Keratinocyte (primary cell): ENCODE measurements around the gene C11orf65. TPM values are rescaled to one million over a fixed set of nuclear protein-coding genes. Genes with fewer than 3 reads are reported as not detected.

ENCODE experiments used
- DNase-seq: peaks from one replicate; pipeline ENCODE4 v3.0.0-alpha.2; 2011; ENCODE audit warnings: low read depth, missing footprints, low spot score
- FAIRE-seq: peaks from 2 replicates; lab custom pipeline; 2011; peaks lifted over from hg19 to GRCh38; lab: Jason Lieb, UNC
- H2AFZ ChIP-seq: 2 replicates; pipeline ENCODE4 v1.6.0; 2012; ENCODE audit warnings: low read length, control low read depth, inconsistent platforms; ENCODE audit not compliant: control insufficient read depth
- H3K27ac ChIP-seq: 2 replicates; pipeline ENCODE4 v1.5.1; 2011; ENCODE audit warnings: low read length; ENCODE audit not compliant: control insufficient read depth, insufficient read depth
- H3K27me3 ChIP-seq: 3 replicates; pipeline ENCODE4 v1.6.0; 2011; ENCODE audit warnings: low read length; ENCODE audit not compliant: control insufficient read depth, insufficient read depth; ENCODE audit errors: extremely low read depth
- H3K36me3 ChIP-seq, 2 experiments: 2 replicates in 1 of 2; 3 replicates in 1 of 2; pipeline ENCODE4 v1.5.1; 2011; ENCODE audit warnings: low read length in 2 of 2, mild to moderate bottlenecking in 1 of 2; ENCODE audit not compliant: control insufficient read depth in 2 of 2, insufficient read depth in 2 of 2; ENCODE audit errors: extremely low read depth in 1 of 2
- H3K4me1 ChIP-seq: 3 replicates; pipeline ENCODE4 v1.5.1; 2011; ENCODE audit warnings: low read length; ENCODE audit not compliant: control insufficient read depth, insufficient read depth; ENCODE audit errors: extremely low read depth
- H3K4me2 ChIP-seq: 3 replicates; pipeline ENCODE4 v1.6.0; 2011; ENCODE audit warnings: low read depth, low read length; ENCODE audit not compliant: control insufficient read depth, insufficient read depth; ENCODE audit errors: extremely low read depth
- H3K4me3 ChIP-seq, 3 experiments: fragments of 200-600 bp in 1 of 3; sonication (generic) in 1 of 3; 2 replicates in 2 of 3; 3 replicates in 1 of 3; pipeline ENCODE4 v1.5.1; 2011 to 2016; ENCODE audit warnings: low read length in 3 of 3, mild to moderate bottlenecking in 3 of 3, control low read depth in 2 of 3, inconsistent platforms in 1 of 3, low read depth in 1 of 3, mixed read lengths in 1 of 3, mixed run types in 1 of 3, moderate library complexity in 1 of 3; ENCODE audit not compliant: control insufficient read depth in 2 of 3, insufficient read depth in 2 of 3; ENCODE audit errors: extremely low read depth in 1 of 3
- H3K79me2 ChIP-seq: 2 replicates; pipeline ENCODE4 v1.6.0; 2012; ENCODE audit warnings: low read length; ENCODE audit not compliant: control insufficient read depth, insufficient read depth
- H3K9ac ChIP-seq: 3 replicates; pipeline ENCODE4 v1.6.0; 2011; ENCODE audit warnings: low read length; ENCODE audit not compliant: control insufficient read depth, insufficient read depth; ENCODE audit errors: extremely low read depth
- H3K9me1 ChIP-seq: 3 replicates; pipeline ENCODE4 v1.6.0; 2011; ENCODE audit warnings: low read length; ENCODE audit not compliant: control insufficient read depth, insufficient read depth; ENCODE audit errors: extremely low read depth
- H3K9me3 ChIP-seq: 2 replicates; pipeline ENCODE4 v1.5.1; 2012; ENCODE audit warnings: low read depth, low read length; ENCODE audit not compliant: control insufficient read depth
- H4K20me1 ChIP-seq: 3 replicates; pipeline ENCODE4 v1.6.0; 2011; ENCODE audit warnings: low read length; ENCODE audit not compliant: control insufficient read depth, insufficient read depth; ENCODE audit errors: extremely low read depth
- EZH2 ChIP-seq: IDR thresholded peaks from one replicate; pipeline ENCODE4 v1.6.1; 2012; ENCODE audit warnings: inconsistent platforms, mild to moderate bottlenecking, low read length, moderate library complexity
- dilution Hi-C: fragments of 300-500 bp; cut with MboI; formaldehyde crosslinking; loops from one replicate; pipeline ENCODE4 v1.7.0; 2020; ENCODE audit warnings: low sequenced_read_pairs; ENCODE audit not compliant: extremely low pct_ligation_motif_present
- polyA plus RNA-seq, 5 experiments: library from polyadenylated mRNA; depleted of rRNA in 3 of 5; stranded (reverse) in 3 of 5; stranded (forward) in 1 of 5; unstranded in 1 of 5; fragments of >200 nt; gene quantifications; 1 replicate in 1 of 5; 2 replicates in 3 of 5; 3 replicates in 1 of 5; pipeline versions ENCODE4 v1.2.1 to v1.2.3, GENCODE V29; 2011 to 2012; ENCODE audit warnings: missing spikeins in 2 of 5, low read depth in 1 of 5, low replicate concordance in 1 of 5
- TF ChIP-seq, protein P1 (sequence below), 3 experiments: IDR thresholded peaks in 1 of 3; conservative IDR thresholded peaks in 1 of 3; optimal IDR thresholded peaks in 1 of 3; 2 replicates in 2 of 3; 3 replicates in 1 of 3; pipeline versions ENCODE3 to v1.5.1; 2011; ENCODE audit warnings: low read length in 3 of 3, mild to moderate bottlenecking in 3 of 3, moderate library complexity in 2 of 3, control low read depth in 1 of 3, inconsistent platforms in 1 of 3; ENCODE audit not compliant: insufficient read depth in 2 of 3; ENCODE audit errors: extremely low read depth in 1 of 3

The C11orf65 gene
- polyA plus RNA-seq, 1 donor (not counting 4 experiments of a cell fraction or from before 2014, with no cell fraction given) = 0.83 TPM

DNA sequence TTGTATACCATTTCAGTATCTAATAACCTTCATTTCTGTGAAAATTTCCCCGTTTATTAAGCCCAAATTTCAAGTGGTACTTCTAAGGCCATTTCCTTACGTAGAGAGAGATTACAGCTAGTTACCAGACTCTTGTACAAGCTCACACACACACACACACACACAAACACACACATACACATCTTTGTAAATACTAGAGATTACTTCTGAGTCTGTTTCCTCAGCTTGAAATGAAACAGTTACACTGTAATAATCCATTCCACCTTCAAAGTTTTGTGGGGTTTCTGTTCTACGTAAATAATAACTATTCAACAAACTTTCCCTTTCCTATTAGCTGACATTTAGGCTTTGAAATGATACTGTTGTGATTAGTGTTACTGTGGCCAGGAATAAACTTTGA, 24.6 kb upstream of the C11orf65 start:
- no peaks in the 10 kb centered on the region for H3K9me1 ChIP-seq
- H3K27me3 ChIP-seq = no peaks in the 10 kb centered on the region
- no peak overlapping the region for H2AFZ ChIP-seq
- DNase-seq (no peak), FAIRE-seq (no peak)
- no peak overlapping the region for H3K27ac ChIP-seq
- dilution Hi-C loops = no loop called here
- H3K4me1 ChIP-seq = peaks cover 4% of the 10 kb centered on the region
- no peaks in the 10 kb centered on the region for H4K20me1 ChIP-seq
- TF ChIP-seq, protein P1, sequence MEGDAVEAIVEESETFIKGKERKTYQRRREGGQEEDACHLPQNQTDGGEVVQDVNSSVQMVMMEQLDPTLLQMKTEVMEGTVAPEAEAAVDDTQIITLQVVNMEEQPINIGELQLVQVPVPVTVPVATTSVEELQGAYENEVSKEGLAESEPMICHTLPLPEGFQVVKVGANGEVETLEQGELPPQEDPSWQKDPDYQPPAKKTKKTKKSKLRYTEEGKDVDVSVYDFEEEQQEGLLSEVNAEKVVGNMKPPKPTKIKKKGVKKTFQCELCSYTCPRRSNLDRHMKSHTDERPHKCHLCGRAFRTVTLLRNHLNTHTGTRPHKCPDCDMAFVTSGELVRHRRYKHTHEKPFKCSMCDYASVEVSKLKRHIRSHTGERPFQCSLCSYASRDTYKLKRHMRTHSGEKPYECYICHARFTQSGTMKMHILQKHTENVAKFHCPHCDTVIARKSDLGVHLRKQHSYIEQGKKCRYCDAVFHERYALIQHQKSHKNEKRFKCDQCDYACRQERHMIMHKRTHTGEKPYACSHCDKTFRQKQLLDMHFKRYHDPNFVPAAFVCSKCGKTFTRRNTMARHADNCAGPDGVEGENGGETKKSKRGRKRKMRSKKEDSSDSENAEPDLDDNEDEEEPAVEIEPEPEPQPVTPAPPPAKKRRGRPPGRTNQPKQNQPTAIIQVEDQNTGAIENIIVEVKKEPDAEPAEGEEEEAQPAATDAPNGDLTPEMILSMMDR (optimal IDR thresholded peaks at IDR 0.05 in 1 of 3, IDR thresholded peaks at IDR 0.05 in 1 of 3, conservative IDR thresholded peaks at IDR 0.05 in 1 of 3; ENCODE audit: extremely low read depth in 1 of 3, insufficient read depth in 2 of 3, low read length in 3 of 3) = no peak
- no peak for TF ChIP-seq EZH2
- no peaks in the 10 kb centered on the region for H3K36me3 ChIP-seq
- no peak overlapping the region for H3K9ac ChIP-seq
- no peak overlapping the region for H3K4me3 ChIP-seq
- no peaks in the 10 kb centered on the region for H3K79me2 ChIP-seq
- no peaks in the 10 kb centered on the region for H3K9me3 ChIP-seq
- H3K4me2 ChIP-seq = no peak overlapping the region

DNA sequence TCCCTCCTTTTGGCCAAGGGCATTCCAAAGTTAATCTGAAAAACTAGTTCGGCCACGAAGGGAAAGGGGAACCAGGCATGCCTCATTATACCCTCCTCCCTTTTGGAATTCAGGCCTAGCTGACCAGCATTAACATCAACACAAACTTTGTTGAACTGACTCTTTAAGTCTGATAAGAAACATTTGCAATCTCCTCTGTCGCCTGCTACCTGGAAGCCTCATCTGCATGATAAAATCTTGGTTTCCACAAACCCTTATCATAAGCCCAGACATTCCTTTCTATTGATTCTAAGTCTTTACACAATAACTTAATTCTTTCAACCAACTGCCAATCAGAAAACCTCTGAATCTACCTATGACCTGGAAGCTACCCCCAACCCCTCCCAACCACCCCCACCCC, 19.5 kb upstream of the C11orf65 start:
- no peaks in the 10 kb centered on the region for H4K20me1 ChIP-seq
- H3K4me1 ChIP-seq = no peaks in the 10 kb centered on the region
- H3K27me3 ChIP-seq = no peaks in the 10 kb centered on the region
- no peaks in the 10 kb centered on the region for H3K36me3 ChIP-seq
- no peak overlapping the region for H3K4me2 ChIP-seq
- no peaks in the 10 kb centered on the region for H3K9me1 ChIP-seq
- FAIRE-seq (no peak), DNase-seq (no peak)
- H3K27ac ChIP-seq = no peak overlapping the region
- H3K9me3 ChIP-seq = no peaks in the 10 kb centered on the region
- dilution Hi-C loops = no loop called here
- no peak overlapping the region for H2AFZ ChIP-seq
- TF ChIP-seq EZH2 = no peak
- TF ChIP-seq, protein P1 (optimal IDR thresholded peaks at IDR 0.05 in 1 of 3, IDR thresholded peaks at IDR 0.05 in 1 of 3, conservative IDR thresholded peaks at IDR 0.05 in 1 of 3; ENCODE audit: extremely low read depth in 1 of 3, insufficient read depth in 2 of 3, low read length in 3 of 3) = no peak
- no peak overlapping the region for H3K4me3 ChIP-seq
- no peaks in the 10 kb centered on the region for H3K79me2 ChIP-seq
- H3K9ac ChIP-seq = no peak overlapping the region
